NT2/D1 (cell line): ENCODE data around the gene PSMD10.

Experiments used
- DNase-seq: peaks from one replicate; pipeline ENCODE4 v3.0.0-alpha.2; 2011; ENCODE audit warnings: low read depth, low spot score
- H3K27me3 ChIP-seq: 2 replicates; pipeline ENCODE4 v1.6.0; 2011; ENCODE audit warnings: mild to moderate bottlenecking; ENCODE audit not compliant: insufficient read length, insufficient read depth
- H3K36me3 ChIP-seq: 2 replicates; pipeline ENCODE4 v1.6.1; 2011; ENCODE audit warnings: mild to moderate bottlenecking, low read length, mixed read lengths; ENCODE audit not compliant: insufficient read depth, insufficient read length
- H3K4me1 ChIP-seq: 2 replicates; pipeline ENCODE4 v1.5.1; 2011; ENCODE audit not compliant: insufficient read depth, insufficient read length
- H3K4me3 ChIP-seq: 2 replicates; pipeline ENCODE4 v1.5.1; 2011; ENCODE audit warnings: low read depth; ENCODE audit not compliant: insufficient read length
- H3K9ac ChIP-seq: 2 replicates; pipeline ENCODE4 v1.6.0; 2011; ENCODE audit warnings: low read depth; ENCODE audit not compliant: insufficient read length
- H3K9me3 ChIP-seq: 2 replicates; pipeline ENCODE4 v1.5.1; 2011; ENCODE audit warnings: mild to moderate bottlenecking, low read length; ENCODE audit not compliant: insufficient read depth
- SUZ12 ChIP-seq: IDR thresholded peaks from 2 replicates; pipeline ENCODE4 v1.6.1; 2011; ENCODE audit not compliant: insufficient read length, insufficient read depth; ENCODE audit errors: extremely low read depth
- YY1 ChIP-seq: IDR thresholded peaks from 2 replicates; pipeline ENCODE4 v1.6.1; 2011; ENCODE audit not compliant: insufficient read length, insufficient read depth
- ZNF274 ChIP-seq: IDR thresholded peaks from 2 replicates; pipeline ENCODE4 v1.6.1; 2011; ENCODE audit warnings: mild to moderate bottlenecking, low read depth, low read length

The PSMD10 gene

GRCh38 chrX:108072746-108073145 lies 18.6 kb downstream of the PSMD10 start:
- Histone ChIP-seq H3K9me3 (no peaks in the 10 kb centered on the region), H3K9ac (no peak overlapping the region), H3K4me1 (no peaks in the 10 kb centered on the region), H3K36me3 (no peaks in the 10 kb centered on the region), H3K4me3 (no peak overlapping the region), H3K27me3 (no peaks in the 10 kb centered on the region)
- no peak for DNase-seq
- TF ChIP-seq SUZ12 (no peak), YY1 (no peak), ZNF274 (no peak)

DNA sequence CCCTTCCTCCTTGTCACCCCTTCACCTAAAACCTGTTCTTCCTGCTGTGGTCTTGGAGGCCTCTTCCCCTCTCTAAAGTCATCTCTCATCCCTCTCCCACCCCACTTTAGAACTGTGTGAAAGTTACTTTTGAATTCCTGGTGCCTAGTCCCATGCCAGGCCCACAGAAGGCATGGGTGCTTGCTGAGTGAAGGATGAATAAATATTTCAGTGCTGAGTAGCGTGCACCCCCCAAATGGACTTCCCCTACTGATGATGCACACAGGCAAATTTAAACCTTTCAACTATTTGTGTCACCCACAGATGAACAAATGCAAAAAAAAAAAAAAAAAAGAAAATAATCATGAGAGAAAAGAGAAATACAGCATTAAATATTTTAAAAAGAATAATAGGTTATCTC lies 19.8 kb downstream of the PSMD10 start:
- no peaks in the 10 kb centered on the region for H3K27me3 ChIP-seq
- DNase-seq, result no peak
- H3K4me1 ChIP-seq, result no peaks in the 10 kb centered on the region
- H3K9me3 ChIP-seq, result no peaks in the 10 kb centered on the region
- H3K4me3 ChIP-seq, result no peak overlapping the region
- TF ChIP-seq SUZ12 (no peak), ZNF274 (no peak), YY1 (no peak)
- no peak overlapping the region for H3K9ac ChIP-seq
- H3K36me3 ChIP-seq, result no peaks in the 10 kb centered on the region

- H3K4me1 ChIP-seq, result no peaks in the 10 kb centered on the region
- no peaks in the 10 kb centered on the region for H3K9me3 ChIP-seq
- no peaks in the 10 kb centered on the region for H3K36me3 ChIP-seq
- no peak for DNase-seq
- H3K9ac ChIP-seq, result no peak overlapping the region
- TF ChIP-seq ZNF274 (no peak), SUZ12 (no peak), YY1 (no peak)
- H3K27me3 ChIP-seq, result no peaks in the 10 kb centered on the region
- no peak overlapping the region for H3K4me3 ChIP-seq
These were observed 20.5 kb downstream of the PSMD10 start for GRCh38 chrX:108070891-108071290.

DNA sequence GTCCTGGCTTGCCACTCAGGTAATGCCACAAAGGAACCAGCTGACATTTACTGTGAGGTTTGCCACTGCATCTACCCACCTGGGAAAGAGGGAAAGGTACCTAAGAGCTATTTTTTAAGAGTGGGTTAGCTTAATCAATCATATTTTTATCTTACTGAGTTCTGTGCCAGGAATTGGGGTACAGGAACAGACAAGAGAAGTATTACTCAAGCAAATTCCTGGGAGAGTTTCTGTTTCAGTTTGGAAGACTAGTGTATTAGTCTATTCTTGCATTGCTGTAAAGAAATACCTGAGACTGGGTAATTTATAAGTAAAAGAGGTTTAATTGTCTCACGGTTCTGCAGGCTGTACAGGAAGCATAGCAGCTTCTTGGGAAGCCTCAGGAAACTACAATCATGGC lies 23.2 kb downstream of the PSMD10 start:
- no peaks in the 10 kb centered on the region for H3K9me3 ChIP-seq
- H3K4me3 ChIP-seq, result no peak overlapping the region
- H3K9ac ChIP-seq, result no peak overlapping the region
- H3K27me3 ChIP-seq, result no peaks in the 10 kb centered on the region
- H3K36me3 ChIP-seq, result no peaks in the 10 kb centered on the region
- DNase-seq, result no peak
- no peaks in the 10 kb centered on the region for H3K4me1 ChIP-seq
- TF ChIP-seq YY1 (no peak), ZNF274 (no peak), SUZ12 (no peak)

- no peaks in the 10 kb centered on the region for H3K27me3 ChIP-seq
- TF ChIP-seq YY1 (no peak), ZNF274 (no peak), SUZ12 (no peak)
- H3K4me1 ChIP-seq, result no peaks in the 10 kb centered on the region
- DNase-seq, result no peak
- no peak overlapping the region for H3K9ac ChIP-seq
- no peak overlapping the region for H3K4me3 ChIP-seq
- H3K36me3 ChIP-seq, result no peaks in the 10 kb centered on the region
- no peaks in the 10 kb centered on the region for H3K9me3 ChIP-seq
These were observed 26.7 kb downstream of the PSMD10 start for GRCh38 chrX:108064613-108065012.

- no peaks in the 10 kb centered on the region for H3K27me3 ChIP-seq
- DNase-seq, result no peak
- no peaks in the 10 kb centered on the region for H3K9me3 ChIP-seq
These were observed 27.3 kb downstream of the PSMD10 start for GRCh38 chrX:108064001-108064400.

DNA sequence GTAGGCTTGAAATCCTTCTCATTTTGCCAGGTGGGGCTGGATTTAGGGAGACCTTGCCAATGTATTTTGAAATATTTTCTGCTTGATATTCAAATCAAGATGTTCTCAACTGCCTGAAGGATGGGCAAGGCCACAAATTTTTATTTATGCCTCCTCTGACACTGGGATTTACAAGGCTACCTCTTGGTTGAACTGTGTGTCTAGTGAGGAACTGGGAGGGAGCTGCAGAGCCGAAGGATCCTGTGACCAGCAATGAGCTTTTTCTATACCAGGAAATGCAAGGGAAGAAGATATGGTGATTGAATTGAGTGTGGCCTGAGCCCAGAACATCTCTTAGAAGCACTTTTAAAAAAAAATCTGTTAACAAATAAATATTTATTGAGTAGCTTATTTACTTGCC lies 31.5 kb downstream of the PSMD10 start:
- Histone ChIP-seq H3K9ac (no peak overlapping the region), H3K4me3 (no peak overlapping the region), H3K4me1 (no peaks in the 10 kb centered on the region), H3K36me3 (no peaks in the 10 kb centered on the region), H3K9me3 (no peaks in the 10 kb centered on the region), H3K27me3 (no peaks in the 10 kb centered on the region)
- no peak for DNase-seq
- TF ChIP-seq SUZ12, result no peak
- TF ChIP-seq YY1, result no peak
- no peak for TF ChIP-seq ZNF274

More at GRCh38 chrX:108064001-108064400, 27.3 kb downstream of the PSMD10 start:
- H3K4me1 ChIP-seq, result no peaks in the 10 kb centered on the region
- TF ChIP-seq YY1, result no peak
- no peak for TF ChIP-seq ZNF274
- no peak for TF ChIP-seq SUZ12
- H3K4me3 ChIP-seq, result no peak overlapping the region
- no peak overlapping the region for H3K9ac ChIP-seq
- H3K36me3 ChIP-seq, result no peaks in the 10 kb centered on the region

- no peak for TF ChIP-seq YY1
- no peak for TF ChIP-seq SUZ12
- TF ChIP-seq ZNF274, result no peak
- Histone ChIP-seq H3K4me3 (no peak overlapping the region), H3K9me3 (no peaks in the 10 kb centered on the region), H3K27me3 (no peaks in the 10 kb centered on the region), H3K4me1 (no peaks in the 10 kb centered on the region), H3K36me3 (no peaks in the 10 kb centered on the region), H3K9ac (no peak overlapping the region)
- no peak for DNase-seq
These were observed 35.8 kb downstream of the PSMD10 start for GRCh38 chrX:108055546-108055945.
